Kidney (tissue), 14 donors: ENCODE measurements around the gene RSPO1. TPM values are rescaled to one million over a fixed set of nuclear protein-coding genes. Genes with fewer than 3 reads are reported as not detected.

Experiments used
- DNase-seq, 5 donors: peaks; one replicate each; pipeline ENCODE4 v3.0.0-alpha.2; 2013 to 2020
- FAIRE-seq: peaks from 2 replicates; lab custom pipeline; 2012; peaks lifted over from hg19 to GRCh38; lab: Jason Lieb, UNC
- H3K27ac ChIP-seq, 2 donors: one replicate each; pipeline ENCODE4 v1.7.0; 2013; ENCODE audit warnings: low read depth in 2 of 2, low read length in 2 of 2, inconsistent platforms in 1 of 2
- H3K27me3 ChIP-seq: one replicate; pipeline ENCODE4 v1.7.1; 2013; ENCODE audit warnings: low read length, inconsistent platforms; ENCODE audit not compliant: control insufficient read depth, insufficient read depth
- H3K36me3 ChIP-seq, 3 donors: one replicate each; pipeline versions ENCODE4 v1.7.0 to v1.7.1; 2013; ENCODE audit warnings: low read length in 3 of 3, control low read depth in 1 of 3, inconsistent platforms in 1 of 3; ENCODE audit not compliant: insufficient read depth in 3 of 3, control insufficient read depth in 2 of 3
- H3K4me1 ChIP-seq, 3 donors: one replicate each; pipeline versions ENCODE4 v1.7.0 to v1.7.1; 2013; ENCODE audit warnings: low read length in 3 of 3, inconsistent platforms in 1 of 3, low read depth in 1 of 3; ENCODE audit not compliant: control insufficient read depth in 2 of 3, insufficient read depth in 2 of 3
- H3K4me3 ChIP-seq, 3 donors: one replicate each; pipeline versions ENCODE4 v1.7.0 to v1.8.1; 2013; ENCODE audit warnings: low read length in 3 of 3, control low read depth in 1 of 3, inconsistent platforms in 1 of 3
- H3K9ac ChIP-seq, 3 donors: one replicate each; pipeline versions ENCODE4 v1.7.0 to v1.7.1; 2013; ENCODE audit warnings: low read length in 3 of 3, control low read depth in 1 of 3, inconsistent platforms in 1 of 3
- H3K9me3 ChIP-seq, 3 donors: one replicate each; pipeline versions ENCODE4 v1.7.0 to v1.7.1; 2013; ENCODE audit warnings: low read length in 3 of 3, control low read depth in 1 of 3, inconsistent platforms in 1 of 3; ENCODE audit not compliant: control insufficient read depth in 2 of 3, insufficient read depth in 1 of 3
- CTCF ChIP-seq: IDR thresholded peaks from 3 replicates; pipeline ENCODE4 v1.5.1; 2012; ENCODE audit warnings: mild to moderate bottlenecking, moderate library complexity, borderline replicate concordance; ENCODE audit not compliant: insufficient read depth; ENCODE audit errors: extremely low read depth
- intact Hi-C: fragments of 100-400 bp; cut with DNase I; formaldehyde crosslinking; loops from one replicate; pipeline ENCODE4 v1.11.1; 2022
- polyA plus RNA-seq: library from polyadenylated mRNA; stranded (reverse); fragments of 350-450 nt; fragmentation: Illumina TruSeq; extraction: RNeasy Lipid Tissue Mini Kit (QIAGEN cat#74804); gene quantifications from one replicate; pipeline ENCODE4 v1.2.3, GENCODE V29; 2014; ENCODE audit warnings: low read depth, low replicate concordance; ENCODE audit not compliant: insufficient read depth
- total RNA-seq: library from RNA; stranded (reverse); fragmentation: NEBNext Ultra II Directional; extraction: Animal tissue kit (Norgen Biotek cat#: 25700); gene quantifications from one replicate; pipeline ENCODE4 v1.2.1, GENCODE V29; 2021
- donor health status: control.
- donor health status: control.
- donor health status: control.
- donor health status: control.
- donor health status: control.
- donor health status: DM: yes; HTN: yes; CAD: no.
- donor health status: Normal renal cell carcinoma (clear cell type).

The RSPO1 gene
- total and polyA plus RNA-seq, 2 donors from 2014 or later: 0.19 to 0.26 TPM

DNA sequence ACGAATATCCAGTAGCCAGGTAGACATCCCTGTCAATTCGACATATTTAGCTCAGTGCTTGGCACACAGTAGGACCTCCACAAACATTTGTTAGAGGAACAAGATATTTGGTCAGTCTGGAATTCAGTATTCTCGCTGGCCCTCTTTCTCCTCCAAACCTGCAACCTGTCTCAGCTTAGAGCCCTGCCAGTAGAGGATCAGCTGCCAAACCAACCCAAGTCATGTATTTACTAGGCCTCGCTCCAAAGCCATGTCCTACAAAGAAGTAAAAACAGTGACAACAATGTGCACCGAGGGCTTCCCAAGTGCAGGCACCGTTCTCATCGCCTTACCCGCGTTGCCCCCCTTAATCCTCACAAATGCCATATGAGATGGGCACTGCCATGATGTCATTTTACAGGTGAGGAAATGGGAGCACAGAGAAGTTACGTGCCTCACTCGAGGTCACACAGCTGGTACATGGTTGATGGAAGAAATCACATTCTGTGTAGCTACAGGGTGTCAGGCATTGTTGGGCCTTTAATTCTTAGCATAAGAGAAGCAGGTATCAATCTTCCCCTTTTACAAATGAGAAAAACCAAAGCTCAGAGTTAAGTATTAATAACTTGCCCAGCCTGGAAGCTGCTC lies 31.7 kb upstream of the RSPO1 start:
- DNase-seq: no peak
- H3K4me3 ChIP-seq: no peak overlapping the region
- FAIRE-seq: no peak
- no peaks in the 10 kb centered on the region for H3K4me1 ChIP-seq
- no peak overlapping the region for H3K9ac ChIP-seq
- no peak overlapping the region for H3K27ac ChIP-seq
- peaks cover 4% of the 10 kb centered on the region for H3K27me3 ChIP-seq
- intact Hi-C loops: no loop called here
- no peaks in the 10 kb centered on the region for H3K36me3 ChIP-seq
- TF ChIP-seq CTCF: no peak
- H3K9me3 ChIP-seq: no peaks in the 10 kb centered on the region

DNA sequence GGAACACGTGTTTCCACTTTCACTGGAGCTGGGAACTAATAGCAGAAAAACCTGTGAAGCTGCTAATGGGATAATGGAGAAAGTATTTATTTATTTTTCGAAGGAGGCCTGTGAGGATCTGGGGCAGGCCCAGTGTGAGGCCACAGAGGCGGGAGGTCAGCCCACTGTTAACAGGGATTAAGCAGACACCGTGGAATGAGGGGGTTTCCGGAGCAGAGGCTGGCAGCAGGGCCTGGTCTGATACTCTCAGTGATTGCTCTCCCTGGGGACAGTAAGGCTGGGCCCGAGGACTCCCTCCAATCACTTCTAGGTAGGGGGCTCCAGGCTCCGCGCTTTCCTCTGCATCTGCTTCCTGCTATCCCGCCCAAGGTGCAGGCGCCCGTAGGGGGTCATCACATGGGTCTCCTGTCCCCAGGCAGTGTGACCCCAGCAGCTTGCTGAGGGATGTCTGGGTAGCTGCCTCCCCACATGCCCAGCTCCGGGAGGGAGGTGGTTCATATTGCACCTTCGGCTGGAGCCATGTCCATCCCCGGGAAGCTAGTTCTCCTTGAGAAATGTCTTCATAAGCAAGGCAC lies 28.8 kb upstream of the RSPO1 start:
- intact Hi-C loops: no loop called here
- H3K9me3 ChIP-seq: no peaks in the 10 kb centered on the region
- no peak for TF ChIP-seq CTCF
- peaks cover under 1% of the 10 kb centered on the region for H3K27me3 ChIP-seq
- H3K4me3 ChIP-seq: no peak overlapping the region
- H3K36me3 ChIP-seq: no peaks in the 10 kb centered on the region
- H3K4me1 ChIP-seq: no peaks in the 10 kb centered on the region
- no peak overlapping the region for H3K9ac ChIP-seq
- FAIRE-seq (no peak), DNase-seq (peak in 1 of 5 donors; percentile 41)
- no peak overlapping the region for H3K27ac ChIP-seq

- DNase-seq (peak in 1 of 5 donors; percentile 46), FAIRE-seq (no peak)
- no peak for TF ChIP-seq CTCF
- Histone ChIP-seq H3K9ac (no peak overlapping the region), H3K4me1 (no peaks in the 10 kb centered on the region), H3K27ac (no peak overlapping the region), H3K4me3 (no peak overlapping the region), H3K27me3 (no peaks in the 10 kb centered on the region), H3K36me3 (no peaks in the 10 kb centered on the region), H3K9me3 (no peaks in the 10 kb centered on the region)
- intact Hi-C loops: no loop called here
These were observed 27.5 kb upstream of the RSPO1 start for GRCh38 chr1:37662031-37662755.
